Left kidney (tissue), 2 donors: Measurements from ENCODE around the gene FRMD4B. TPM values are rescaled to one million over a fixed set of nuclear protein-coding genes. Genes with fewer than 3 reads are reported as not detected.
"Not testable (repeated sequence)": the region's sequence is repeated elsewhere in the genome, so short reads cannot be mapped to it uniquely, and the experiment has no call there.

Experiments used
- DNase-seq: peaks from one replicate; pipeline ENCODE4 v3.0.0-alpha.2; 2013
- polyA plus RNA-seq: library from polyadenylated mRNA; unstranded; fragments of 120-200 nt; gene quantifications from one replicate; pipeline ENCODE4 v1.2.1, GENCODE V29; 2013; ENCODE audit not compliant: insufficient read length

FRMD4B gene
- polyA plus RNA-seq, 1 donor, result 48.7 TPM

DNA sequence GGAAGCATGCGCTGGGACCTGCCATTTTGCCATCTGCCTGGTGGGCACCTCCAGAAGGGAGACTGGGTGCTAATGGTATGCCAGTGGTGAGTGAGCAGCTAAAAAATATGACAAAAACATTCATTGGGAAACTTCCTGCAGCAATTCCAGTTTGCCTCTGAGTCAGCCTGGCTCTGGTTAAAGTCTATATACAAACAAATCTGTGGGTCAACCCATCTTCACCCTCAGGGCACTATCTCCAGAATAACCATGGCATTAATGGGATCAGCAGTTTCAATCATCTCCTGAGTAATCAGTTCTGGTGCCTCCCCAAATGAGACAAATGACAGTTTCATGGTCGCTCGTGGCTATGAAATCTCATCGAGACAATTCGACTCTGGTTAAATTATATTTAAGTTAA is 21.5 kb downstream of the FRMD4B start:
- no peak for DNase-seq

DNA sequence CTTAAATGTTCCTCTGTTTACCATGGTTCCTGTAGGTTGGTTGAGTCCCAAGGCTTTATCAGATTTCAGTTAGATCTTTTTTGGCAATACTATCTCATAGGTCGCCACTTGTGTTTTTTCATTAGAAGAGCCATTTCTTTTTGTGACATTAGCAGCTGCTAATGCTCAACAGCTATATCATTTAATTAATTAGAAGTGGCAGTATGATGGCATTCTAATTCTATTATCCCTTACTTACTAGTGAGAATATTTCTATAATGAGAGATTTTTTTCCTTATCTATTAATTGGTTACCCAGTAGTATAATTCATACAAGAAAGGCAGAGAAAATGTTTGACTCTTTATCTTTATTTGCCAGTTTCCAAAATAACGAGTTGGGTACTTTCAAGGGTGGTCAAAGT is 25.2 kb downstream of the FRMD4B start:
- DNase-seq, result no peak

DNA sequence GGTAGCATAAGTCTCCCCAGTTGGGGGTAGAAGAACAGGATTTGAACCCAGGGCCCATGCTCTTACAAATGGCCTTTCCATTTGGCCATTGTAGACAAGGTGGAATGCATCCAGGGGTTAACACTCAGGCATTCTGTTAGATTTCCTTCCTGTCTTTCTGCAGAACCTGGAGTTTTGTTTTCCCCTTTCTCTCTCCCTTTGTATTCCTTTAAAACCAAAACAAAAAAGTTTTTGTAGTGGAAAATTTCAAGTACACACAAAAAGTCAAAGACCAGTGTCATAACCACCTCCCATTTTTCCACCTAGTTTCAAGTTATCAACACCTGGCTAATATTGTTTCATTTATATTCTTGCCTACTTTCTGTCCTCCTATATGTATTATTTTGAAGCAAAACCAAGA is 26.0 kb downstream of the FRMD4B start:
- DNase-seq, result no peak

DNA sequence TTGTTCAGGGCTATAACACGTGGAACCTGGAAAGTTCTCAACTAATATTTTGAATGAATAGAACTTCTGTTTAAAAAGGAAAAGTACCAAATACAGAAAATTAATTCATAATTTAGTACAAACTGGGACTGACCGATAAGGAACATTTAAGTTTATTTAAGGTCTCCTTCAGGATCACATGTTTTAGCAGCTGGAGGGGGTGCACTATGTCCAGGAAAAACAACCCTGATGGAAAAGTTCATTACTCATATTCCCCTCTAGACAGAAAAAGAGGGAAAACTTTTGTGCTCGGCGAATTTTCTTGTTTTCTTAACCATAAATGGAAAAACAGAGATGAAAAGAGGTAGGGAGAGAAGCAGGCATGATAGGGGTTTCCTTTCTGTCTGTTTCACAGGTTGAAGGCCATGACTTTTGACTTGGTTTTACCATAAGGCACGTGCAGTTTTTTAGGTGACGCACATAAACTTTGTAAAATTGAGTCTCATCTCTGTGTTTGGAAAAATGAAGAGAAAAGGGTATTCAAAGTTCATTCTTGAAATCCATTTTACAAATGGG is 26.5 kb downstream of the FRMD4B start:
- DNase-seq, result no peak

DNA sequence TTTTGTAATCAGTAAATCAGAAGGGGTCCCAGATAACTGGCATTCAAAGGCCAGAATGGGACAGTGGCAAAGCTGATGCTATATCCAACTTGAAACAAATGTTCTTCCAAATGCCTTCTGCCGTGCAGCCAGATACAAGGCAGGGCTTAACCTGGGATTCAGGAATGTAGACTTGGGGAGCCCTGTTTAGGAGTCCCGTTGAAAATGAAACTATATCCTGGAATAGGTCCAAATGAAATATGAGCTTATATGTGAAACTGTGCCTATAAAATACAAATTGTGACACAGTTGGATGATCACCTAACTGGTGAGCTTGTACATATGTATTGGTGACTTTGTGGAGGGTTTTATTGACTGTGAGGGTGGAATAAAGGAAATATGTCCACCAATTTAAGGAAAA is 28.7 kb downstream of the FRMD4B start:
- no peak for DNase-seq

DNA sequence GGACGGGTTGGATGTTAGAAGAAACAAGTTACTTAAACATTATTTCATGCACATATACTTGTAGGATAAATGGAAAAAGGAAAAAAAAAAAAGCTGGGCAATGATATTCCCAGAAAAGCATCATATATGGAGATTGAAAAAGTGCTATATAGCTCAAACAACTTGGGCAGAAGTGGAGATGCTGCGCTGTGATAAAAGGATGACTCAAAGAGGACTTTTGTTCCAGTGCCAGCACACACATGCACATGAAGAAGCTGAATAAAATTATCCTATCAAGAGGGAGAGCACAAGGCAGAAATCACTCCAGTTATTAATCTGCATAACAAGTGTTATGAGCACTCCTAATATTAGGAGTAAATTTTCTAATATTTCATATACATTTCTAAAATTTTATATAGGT is 30.9 kb downstream of the FRMD4B start:
- no peak for DNase-seq

DNA sequence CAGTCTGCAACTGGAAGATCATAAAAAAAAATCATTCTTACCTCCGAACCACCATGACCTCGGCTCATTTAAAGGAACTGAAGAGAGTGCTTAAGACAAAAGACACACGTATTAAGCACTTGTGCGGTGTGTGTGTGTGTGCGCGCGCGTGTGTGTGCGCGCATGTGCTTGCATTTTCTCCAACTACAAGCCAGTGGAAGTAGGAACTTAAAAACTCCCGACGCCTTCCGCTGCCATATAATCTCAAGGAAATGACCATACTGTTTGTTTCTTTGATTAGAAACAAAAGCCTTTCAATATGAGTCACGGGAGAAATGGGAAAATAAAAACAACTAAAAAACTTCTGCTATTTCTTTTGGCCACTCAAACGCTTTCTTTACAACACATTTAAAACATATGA is 32.4 kb downstream of the FRMD4B start:
- no peak for DNase-seq

DNA sequence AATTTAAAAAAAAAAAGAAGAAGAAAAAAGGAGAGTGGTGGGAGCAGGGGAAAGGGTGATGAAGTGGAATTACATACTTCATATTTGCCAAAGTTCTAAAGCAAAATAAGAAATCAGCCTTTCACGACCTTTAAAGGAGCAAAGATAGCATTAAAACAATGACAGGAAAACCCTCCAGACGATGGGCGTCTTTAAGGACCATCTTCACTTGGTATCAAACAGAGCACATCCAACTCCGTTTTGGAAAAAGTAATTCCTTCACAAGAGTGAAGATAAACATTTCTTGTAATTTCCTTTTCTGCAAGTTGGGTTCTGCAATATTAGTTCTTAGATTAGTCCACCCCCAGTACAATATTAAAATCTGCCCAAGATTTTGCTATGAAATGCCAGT is 32.8 kb downstream of the FRMD4B start:
- no peak for DNase-seq

DNA sequence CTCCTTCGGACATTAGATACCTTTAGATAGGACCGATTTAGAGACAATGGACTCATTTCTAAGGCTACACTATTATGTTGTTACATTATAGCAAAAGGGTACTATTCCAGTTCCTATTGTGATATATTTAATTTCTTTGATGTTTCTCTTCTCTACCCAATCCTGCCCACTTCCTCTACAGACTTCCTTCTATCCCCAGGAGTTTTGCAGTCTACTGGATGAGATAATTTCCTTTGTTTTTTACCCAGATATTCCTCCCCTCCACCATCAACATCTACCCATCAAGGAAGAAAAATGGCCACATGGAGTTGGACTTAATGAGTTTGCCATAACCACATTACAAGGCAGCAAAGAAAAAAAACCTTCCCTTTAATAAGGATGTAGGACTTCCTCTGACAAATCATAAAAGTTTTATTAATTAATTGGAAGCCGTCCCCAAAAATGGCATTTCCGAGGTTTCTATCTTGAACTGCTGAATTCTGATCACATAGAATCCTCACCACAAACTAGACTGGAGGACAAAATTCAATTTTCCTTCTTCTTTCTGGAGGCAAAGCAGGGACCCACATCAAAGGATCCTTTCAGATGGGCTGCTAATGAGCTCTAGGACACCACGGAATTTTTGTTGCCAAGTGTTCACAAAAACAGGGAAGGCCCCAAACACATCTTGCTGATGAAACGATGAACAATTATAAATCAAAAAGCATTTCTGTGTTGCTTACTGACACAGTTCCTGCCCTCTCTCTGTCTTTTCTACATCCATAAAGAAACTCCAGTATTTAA is 33.4 kb downstream of the FRMD4B start:
- no peak for DNase-seq

DNA sequence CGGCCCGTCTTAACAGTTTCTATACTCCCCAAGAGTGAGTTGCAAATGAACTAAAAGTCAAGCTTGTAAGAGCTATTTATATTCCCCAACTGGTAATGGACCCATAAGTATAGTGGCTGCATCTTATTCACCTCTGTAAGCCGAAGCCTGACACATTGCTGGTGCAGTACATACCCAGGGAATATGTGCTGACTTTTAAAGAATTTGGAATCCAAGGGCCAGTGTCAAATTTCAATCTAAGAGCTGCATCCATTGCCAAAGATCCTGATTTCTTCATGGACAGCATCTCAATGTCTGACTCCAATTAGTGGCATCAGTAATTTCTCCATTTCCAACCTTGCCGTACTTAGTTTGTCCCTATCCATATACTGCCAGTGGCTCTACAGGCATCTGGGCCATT is 42.0 kb downstream of the FRMD4B start:
- no peak for DNase-seq

DNA sequence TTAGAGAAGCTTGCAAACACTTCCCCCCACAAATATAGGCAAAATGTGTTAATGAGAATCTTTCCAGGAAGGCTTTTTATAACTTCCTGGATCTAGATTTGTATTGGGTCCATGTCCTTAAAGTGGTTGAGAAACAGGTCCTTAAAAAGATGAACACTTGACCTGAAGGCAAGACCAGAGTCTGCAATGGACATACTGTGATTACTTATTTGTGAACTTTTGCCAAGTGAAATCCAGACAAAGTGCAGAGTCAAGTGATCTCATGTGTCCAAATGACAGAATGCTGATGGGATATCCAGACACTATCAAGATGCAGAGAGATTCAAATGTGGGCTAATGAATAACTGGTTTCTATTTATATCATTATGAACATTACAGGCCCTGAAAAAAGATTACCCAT is 43.8 kb downstream of the FRMD4B start:
- DNase-seq, result no peak

DNA sequence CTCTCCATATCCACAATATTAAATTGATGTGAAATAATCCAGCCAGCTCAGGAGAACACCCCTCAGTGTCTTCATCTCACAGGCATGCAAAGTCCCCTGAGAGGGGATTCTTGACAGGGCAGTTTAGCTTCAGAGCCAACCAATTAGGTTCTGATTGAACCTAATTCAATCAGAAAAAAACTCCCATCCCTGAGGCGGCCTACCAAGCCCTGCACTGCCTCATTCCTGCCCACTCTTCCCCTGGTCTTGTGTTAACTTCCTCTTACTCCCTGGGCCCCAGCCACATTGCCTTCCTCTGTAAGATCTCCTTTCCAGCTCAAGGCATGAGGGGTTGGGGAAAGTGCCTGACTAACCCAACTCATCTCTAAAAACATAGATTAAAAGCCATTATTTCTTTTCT is 46.1 kb downstream of the FRMD4B start:
- no peak for DNase-seq

DNA sequence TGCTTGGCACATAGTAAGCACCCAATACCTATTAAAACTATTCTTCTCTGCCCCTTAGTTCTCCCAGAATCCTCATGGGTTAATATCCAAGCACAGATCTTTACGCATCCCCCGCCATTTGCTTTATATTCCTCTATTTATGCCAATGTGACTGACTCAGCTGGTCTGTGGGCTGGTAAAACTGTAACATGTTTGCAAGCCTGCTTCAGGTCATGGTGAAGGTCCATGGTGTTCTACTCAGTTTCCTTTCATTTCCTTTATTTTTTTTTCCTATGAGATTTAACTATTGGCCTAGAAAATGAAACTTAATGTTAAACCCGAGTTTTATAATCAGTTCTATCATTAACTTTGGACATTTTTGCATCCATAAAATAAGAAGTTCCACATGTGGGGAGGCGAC is 47.0 kb downstream of the FRMD4B start:
- no peak for DNase-seq

DNA sequence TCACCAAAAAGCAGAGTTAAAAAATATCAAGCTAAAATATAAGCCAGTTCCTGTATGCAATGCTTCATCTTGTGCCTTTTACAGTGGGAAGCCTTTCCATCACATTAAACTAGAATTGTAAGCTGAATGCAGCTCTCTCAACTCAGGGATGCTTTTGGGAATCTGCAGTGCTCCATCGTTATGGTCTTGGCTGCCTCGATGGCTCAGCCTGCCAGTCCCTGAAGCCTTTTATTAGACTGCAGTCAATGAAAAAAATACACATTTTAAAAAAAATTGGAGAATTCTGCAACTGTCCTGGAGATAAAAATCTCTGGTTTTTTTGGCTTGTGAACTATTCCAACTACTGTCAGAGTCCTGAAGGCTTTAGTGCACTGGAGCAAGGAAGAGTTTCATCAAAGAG is 53.0 kb downstream of the FRMD4B start:
- no peak for DNase-seq

DNA sequence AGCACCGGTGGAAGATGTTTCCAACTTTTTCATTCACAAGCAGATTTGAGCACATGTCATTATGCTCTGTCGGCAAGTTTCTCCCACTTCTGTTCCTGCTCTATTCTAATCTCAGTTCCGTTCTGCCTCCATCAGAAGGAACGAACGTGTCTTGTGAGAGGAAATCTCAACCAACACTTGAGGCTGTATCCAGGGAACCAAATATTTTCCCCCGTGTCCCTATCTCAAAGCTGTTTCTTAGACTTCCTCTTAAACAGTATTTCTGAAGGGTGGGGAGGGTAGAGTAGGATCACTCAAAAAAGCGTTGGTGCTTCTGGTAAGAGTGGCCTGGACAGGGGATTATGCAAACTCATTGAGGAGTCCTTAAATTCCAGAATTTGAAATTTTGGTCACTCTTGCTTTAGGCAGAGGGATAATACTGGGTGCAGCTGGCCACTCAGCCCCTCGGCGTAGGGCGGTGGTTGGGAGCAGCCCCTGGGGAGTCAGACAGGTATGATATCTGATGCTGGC is 54.9 kb downstream of the FRMD4B start:
- no peak for DNase-seq

DNA sequence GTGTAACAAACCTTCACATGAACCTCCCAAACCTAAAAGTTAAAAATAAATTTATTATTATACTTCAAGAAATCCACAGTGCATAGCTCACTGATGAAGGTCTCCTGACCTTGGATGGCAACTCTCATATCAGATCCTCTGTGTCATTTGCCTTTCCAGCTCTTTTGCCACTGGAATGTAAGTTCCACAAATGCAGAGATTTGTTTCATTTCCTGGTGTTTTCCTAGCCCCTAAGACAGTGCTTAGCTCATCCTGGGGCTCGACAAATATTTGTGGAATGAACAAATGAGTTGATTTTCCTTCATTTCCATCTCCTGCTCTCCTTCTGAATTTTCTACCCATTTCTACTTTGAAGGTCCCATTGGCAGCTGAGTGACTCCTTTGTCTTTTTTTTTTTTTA is 56.0 kb downstream of the FRMD4B start:
- no peak for DNase-seq

DNA sequence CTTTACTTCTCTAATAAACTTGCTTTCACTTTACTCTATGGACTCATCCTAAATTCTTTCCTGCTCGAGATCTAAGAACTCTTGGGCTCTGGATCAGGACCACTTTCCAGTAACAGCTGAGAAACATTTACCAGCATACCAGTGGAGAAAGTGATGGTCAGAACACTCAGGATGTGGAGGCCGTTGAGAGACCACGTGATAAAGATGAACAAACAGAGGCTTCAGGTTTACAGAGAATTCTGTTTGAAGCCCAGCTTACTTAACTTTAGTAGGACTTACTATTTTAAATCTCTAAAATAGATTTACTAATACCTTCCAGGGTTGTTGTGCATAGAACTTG is 57.0 kb downstream of the FRMD4B start:
- DNase-seq, result no peak

DNA sequence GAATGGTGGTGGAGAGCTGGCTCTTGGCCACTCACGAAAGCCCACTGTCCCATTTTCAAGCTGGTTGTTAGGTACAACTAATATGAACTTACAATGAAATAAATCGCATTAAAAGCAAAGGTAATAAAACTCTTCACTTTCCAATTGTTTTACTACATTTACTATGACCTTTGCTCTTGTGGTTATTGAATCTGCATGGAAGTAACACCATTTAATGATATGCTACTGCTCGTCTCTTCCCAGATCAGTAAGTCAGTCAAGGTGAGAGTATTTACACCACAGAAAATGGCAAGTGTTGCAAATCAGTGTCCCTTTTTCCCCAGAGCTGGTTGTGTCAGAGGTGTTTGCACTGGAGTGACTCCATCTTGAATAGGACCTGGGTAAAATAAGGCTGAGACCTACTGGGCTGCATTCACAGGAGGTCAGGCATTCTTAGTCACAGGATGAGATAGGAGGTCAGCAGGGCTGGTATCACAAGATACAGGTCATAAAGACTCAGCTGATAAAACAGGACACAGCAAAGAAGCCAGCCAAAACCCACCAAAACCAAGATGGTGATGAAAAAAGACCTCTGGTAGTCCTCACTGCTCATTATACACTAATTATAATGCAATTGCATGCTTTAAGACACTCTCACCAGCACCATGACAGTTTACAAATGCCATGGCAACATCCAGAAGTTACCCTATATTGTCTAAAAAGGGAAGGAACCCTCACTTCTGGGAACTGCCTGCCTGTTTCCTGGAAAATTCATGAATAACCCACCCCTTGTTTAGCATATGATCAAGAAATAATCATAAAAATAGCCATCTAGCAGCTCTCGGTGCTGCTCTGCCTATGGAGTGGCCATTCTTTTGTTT is 57.6 kb downstream of the FRMD4B start:
- DNase-seq, result no peak

DNA sequence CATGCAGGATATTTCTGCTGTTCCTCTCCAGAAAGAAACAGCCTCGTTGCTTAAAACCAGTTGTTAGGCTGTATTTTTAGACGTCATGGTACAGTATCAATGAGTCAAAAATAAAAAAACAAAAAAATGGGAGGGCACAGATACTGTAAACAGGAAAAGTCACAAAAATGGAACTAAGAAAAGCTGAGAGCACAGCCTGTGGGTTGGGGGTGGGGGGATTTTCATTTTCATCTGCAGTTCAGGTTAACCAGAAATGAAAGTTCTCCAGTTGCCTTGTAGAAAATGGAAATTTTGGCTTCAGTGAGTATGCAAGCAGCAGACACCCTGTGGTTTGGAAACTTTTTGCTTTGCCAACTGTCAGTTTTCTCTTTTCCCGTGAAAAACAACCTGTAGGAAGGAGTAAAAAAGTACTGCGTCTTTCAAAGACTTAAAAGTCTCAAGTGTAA is 59.0 kb downstream of the FRMD4B start:
- DNase-seq, result no peak

DNA sequence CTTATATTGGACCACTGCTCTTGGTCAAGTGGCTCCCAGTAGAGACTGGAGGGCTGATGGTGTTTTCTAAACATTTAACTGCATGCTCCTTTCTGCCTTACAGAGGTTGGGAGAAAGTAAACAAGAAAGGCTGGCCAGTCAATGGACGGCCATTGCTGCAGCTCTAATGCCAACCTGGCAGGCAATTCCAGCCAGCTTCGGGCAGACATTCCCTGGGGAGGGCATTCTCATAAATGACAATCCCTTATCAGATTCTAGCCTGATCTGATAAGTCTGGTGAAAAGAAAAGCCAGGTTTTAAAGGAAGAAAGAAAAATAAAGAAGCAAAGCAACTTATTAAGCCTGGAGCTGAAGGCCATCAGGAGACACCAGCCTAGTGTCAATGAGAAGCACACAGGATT is 60.7 kb downstream of the FRMD4B start:
- DNase-seq, result no peak

DNA sequence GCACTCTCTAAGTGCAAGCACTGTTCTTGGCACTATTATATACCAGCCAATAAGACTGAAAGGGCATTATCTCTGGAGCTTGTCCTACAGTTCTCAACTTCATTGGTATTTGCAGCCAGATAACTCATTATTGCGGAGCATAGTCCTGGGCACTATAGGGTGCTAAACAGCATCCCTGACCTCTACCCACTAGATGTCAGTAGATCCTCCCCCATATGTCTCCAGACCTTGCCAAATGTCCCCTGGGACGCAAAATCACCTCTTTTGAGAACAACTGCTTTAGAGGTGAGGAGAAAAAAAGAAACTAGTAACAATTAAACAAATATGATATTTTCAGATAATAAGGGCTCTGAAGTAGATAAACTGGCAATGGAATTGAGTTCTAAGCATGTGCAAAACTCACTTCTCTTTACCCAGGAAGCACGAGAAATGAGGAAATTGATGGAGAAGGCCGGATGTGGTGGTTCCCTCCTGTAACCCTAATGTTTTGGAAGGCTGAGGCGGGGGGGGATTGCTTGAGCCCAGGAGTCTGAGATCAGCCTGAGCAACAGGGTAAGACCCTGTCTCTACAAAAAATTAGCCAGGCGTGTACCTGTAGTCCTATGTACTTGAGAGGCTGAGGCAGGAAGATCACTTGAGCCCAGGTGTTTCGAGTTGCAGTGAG is 61.4 kb downstream of the FRMD4B start:
- no peak for DNase-seq

DNA sequence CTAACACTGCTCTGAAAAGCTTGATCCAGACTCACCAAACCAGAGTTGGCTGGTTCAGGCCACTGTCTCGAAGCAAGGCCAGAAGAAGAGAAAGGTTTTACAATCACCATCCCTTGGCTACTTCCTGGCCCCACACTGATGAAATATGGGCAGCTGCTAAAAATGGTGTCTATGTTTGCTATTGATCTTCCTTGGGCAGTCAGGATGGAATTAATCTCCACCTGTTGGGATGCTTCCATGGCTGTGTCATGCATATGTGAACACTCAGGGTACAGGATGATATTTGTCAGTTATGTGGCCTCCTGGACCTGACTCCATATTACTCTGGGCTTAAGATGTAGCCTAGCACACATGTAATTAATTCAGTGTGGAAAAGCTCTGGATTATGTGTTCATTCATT is 61.9 kb downstream of the FRMD4B start:
- no peak for DNase-seq

DNA sequence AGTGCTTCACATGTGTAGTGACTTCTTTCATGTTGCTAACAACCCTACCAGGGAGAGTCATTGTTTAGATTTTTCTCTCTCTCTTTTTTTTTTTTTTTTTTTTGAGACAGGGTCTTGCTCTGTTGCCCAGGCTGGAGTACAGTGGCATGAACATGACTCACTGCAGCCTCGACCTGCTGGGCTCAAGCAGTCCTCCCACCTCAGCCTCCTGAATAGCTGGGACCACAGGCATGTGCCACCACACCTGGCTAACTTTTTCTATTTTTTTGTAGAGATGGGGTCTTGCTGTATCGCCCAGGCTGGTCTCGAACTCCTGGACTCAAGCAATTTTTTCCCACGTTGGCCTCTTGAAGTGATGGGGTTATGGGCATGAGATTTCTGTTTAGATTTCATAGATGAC is 63.4 kb downstream of the FRMD4B start:
- DNase-seq, result not testable (repeated sequence)
